Anterior cingulate cortex (tissue), 58 donors: ENCODE measurements around the gene KCNQ1OT1.

ENCODE experiments used
- DNase-seq, 58 donors: peaks; one replicate each; lab custom pipeline; 2025; lab: John Stamatoyannopoulos, UW

The KCNQ1OT1 gene

GRCh38 chr11:2587976-2588748 lies 111.6 kb downstream of the KCNQ1OT1 start:
- no peak for DNase-seq

- no peak for DNase-seq
These were observed 112.5 kb downstream of the KCNQ1OT1 start for GRCh38 chr11:2587132-2587930.

GRCh38 chr11:2586793-2587131 lies 113.0 kb downstream of the KCNQ1OT1 start:
- DNase-seq, result no peak

- no peak for DNase-seq
These were observed 113.6 kb downstream of the KCNQ1OT1 start for GRCh38 chr11:2586087-2586792.

GRCh38 chr11:2585566-2586086 lies 114.2 kb downstream of the KCNQ1OT1 start:
- DNase-seq, result no peak

GRCh38 chr11:2584812-2585565 lies 114.8 kb downstream of the KCNQ1OT1 start:
- no peak for DNase-seq

GRCh38 chr11:2584434-2584811 lies 115.4 kb downstream of the KCNQ1OT1 start:
- DNase-seq, result no peak

- DNase-seq, result no peak
These were observed 116.2 kb downstream of the KCNQ1OT1 start for GRCh38 chr11:2583605-2583958.

GRCh38 chr11:2582946-2583604 lies 116.7 kb downstream of the KCNQ1OT1 start:
- DNase-seq, result no peak

GRCh38 chr11:2582351-2582945 lies 117.3 kb downstream of the KCNQ1OT1 start:
- DNase-seq, result no peak

GRCh38 chr11:2581931-2582350 lies 117.9 kb downstream of the KCNQ1OT1 start:
- no peak for DNase-seq

- DNase-seq, result no peak
These were observed 118.5 kb downstream of the KCNQ1OT1 start for GRCh38 chr11:2581151-2581930.

- DNase-seq, result no peak
These were observed 119.2 kb downstream of the KCNQ1OT1 start for GRCh38 chr11:2580571-2581001.

GRCh38 chr11:2580061-2580421 lies 119.8 kb downstream of the KCNQ1OT1 start:
- DNase-seq, result no peak

- no peak for DNase-seq
These were observed 120.3 kb downstream of the KCNQ1OT1 start for GRCh38 chr11:2579315-2580060.

- no peak for DNase-seq
These were observed 120.9 kb downstream of the KCNQ1OT1 start for GRCh38 chr11:2578929-2579270.

GRCh38 chr11:2577991-2578928 lies 121.5 kb downstream of the KCNQ1OT1 start:
- no peak for DNase-seq
